SU-DHL-6 (cell line): Measurements from ENCODE around the gene MTF2.

Experiments used
- CTCF ChIP-seq: fragments of 200-600 bp; sonication (generic); IDR thresholded peaks from one replicate; pipeline ENCODE4 v1.5.1; 2017; ENCODE audit warnings: antibody characterized with exemption, mild to moderate bottlenecking, low read length, moderate library complexity; ENCODE audit not compliant: insufficient read depth, poor library complexity, severe bottlenecking
- EZH2phosphoT487 ChIP-seq: fragments of 200-600 bp; sonication (generic), shearing (Covaris generic); conservative IDR thresholded peaks from 2 replicates; pipeline ENCODE4 v1.6.1; 2018; ENCODE audit warnings: mild to moderate bottlenecking, antibody characterized with exemption, low read length, moderate library complexity, mixed read lengths

GRCh38 chr1:93111561-93111960 is 32.5 kb downstream of the MTF2 start:
- no peak for TF ChIP-seq CTCF
- TF ChIP-seq EZH2phosphoT487, result no peak
